PC-3 (cell line): Measurements from ENCODE around the gene RNF208.
A peak's percentile ranks its signal among the peaks of the same experiment; 100 is the strongest.
"Not testable (repeated sequence)": the region's sequence is repeated elsewhere in the genome, so short reads cannot be mapped to it uniquely, and the experiment has no call there.

Source experiments
- CTCF ChIP-seq: fragments of 300-600 bp; sonication (generic); conservative IDR thresholded peaks from 2 replicates; pipeline ENCODE4 v1.5.1; 2017; ENCODE audit warnings: antibody characterized with exemption, low read depth, mild to moderate bottlenecking, low read length
- EZH2 ChIP-seq: fragments of 300-600 bp; sonication (generic); IDR thresholded peaks from one replicate; pipeline ENCODE4 v1.6.1; 2017; ENCODE audit warnings: antibody characterized with exemption, mild to moderate bottlenecking, low read length; ENCODE audit not compliant: unreplicated experiment
- EZH2phosphoT487 ChIP-seq: fragments of 300-600 bp; sonication (generic); IDR thresholded peaks from 2 replicates; pipeline ENCODE4 v1.6.1; 2018; ENCODE audit warnings: mild to moderate bottlenecking, antibody characterized with exemption, low read length, borderline replicate concordance

DNA sequence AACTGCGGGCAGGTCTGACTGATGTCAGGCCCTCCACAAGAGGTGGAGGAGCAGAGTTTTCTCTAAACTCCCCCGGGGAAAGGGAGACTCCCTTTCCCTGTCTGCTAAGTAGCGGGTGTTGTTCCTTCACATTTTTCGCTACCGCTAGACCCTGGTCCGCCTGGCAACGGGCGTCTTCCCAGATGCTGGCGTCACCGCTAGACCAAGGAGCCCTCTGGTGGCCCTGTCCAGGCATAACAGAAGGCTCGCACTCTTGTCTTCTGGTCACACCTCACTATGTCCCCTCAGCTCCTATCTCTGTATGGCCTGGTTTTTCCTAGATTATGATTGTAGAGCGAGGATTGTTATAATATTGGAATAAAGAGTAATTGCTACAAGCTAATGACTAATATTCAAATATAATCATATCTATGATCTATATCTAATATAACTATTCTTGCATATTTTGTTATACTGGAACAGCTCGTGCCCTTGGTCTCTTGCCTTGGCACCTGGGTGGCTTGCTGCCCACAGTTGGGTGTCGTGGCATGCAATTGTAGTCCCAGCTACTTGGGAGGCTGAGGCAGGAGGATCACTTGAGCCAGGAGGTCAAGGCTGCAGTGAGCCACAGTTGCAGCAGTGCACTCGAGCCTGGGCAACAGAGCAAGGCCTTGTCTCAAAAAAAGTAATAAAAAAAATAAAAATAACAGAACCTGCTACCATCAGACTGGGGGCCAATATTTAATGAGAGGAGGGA, 40.3 kb upstream of the RNF208 start:
- TF ChIP-seq CTCF: peak; percentile 37; the same call in 1 of the 2 replicates
- not testable (repeated sequence) for TF ChIP-seq EZH2, EZH2phosphoT487
